Measurements from ENCODE around the gene ADA. TPM values are rescaled to one million over a fixed set of nuclear protein-coding genes. Genes with fewer than 3 reads are reported as not detected.

ADA gene
- total RNA-seq, 2 experiments from 2014 or later = 67.0 to 142 TPM

GRCh38 chr20:44695674-44696300 lies 44.3 kb upstream of the ADA start:
- Histone ChIP-seq H3K4me3 (ENCODE audit: low read depth, low read length, poor library complexity, severe bottlenecking) (no peak overlapping the region), H4K20me1 (ENCODE audit: insufficient read depth, low read length) (no peaks in the 10 kb centered on the region), H2AFZ (ENCODE audit: low read length) (no peak overlapping the region), H3K9me2 (ENCODE audit: insufficient read depth, low read length) (no peaks in the 10 kb centered on the region), H3K4me2 (ENCODE audit: low read length) (no peak overlapping the region), H3K4me1 (ENCODE audit: insufficient read depth, low read length, poor library complexity, severe bottlenecking) (peaks cover 11% of the 10 kb centered on the region), H3K27ac (ENCODE audit: low read depth, low read length, poor library complexity, severe bottlenecking) (no peak overlapping the region), H3K9me3 (ENCODE audit: low read length) (peaks cover 7% of the 10 kb centered on the region; the same call in 1 of the 2 replicates), H3K79me2 (ENCODE audit: insufficient read depth, low read depth, low read length) (no peaks in the 10 kb centered on the region), H3K36me3 (ENCODE audit: insufficient read depth, low read length) (no peaks in the 10 kb centered on the region; the same call in 1 of the 2 replicates)
- intact Hi-C loops (cut with micrococcal nuclease; ENCODE audit: unreplicated experiment) = no loop called here
- ChIA-PET POLR2A (interaction anchor here (0.6 to 0.8 kb wide), 2 partner anchors 10 to 14 kb away, joined by 3 to 7 read pairs; no protein-coding TSS in a partner anchor), CTCF (ENCODE audit: unreplicated experiment) (no interaction called here)
- TF ChIP-seq EZH2phosphoT487 (IDR thresholded peaks at IDR 0.05; ENCODE audit: borderline replicate concordance, low read depth, low read length) = no peak
- TF ChIP-seq CTCF (conservative IDR thresholded peaks at IDR 0.05; ENCODE audit: low read length) = no peak
- BruUV-seq (replicated peaks) = no TSS peak
- no peak for DNase-seq (ENCODE audit: low spot score)

- CTCF ChIA-PET (ENCODE audit: unreplicated experiment) = no interaction called here
- Histone ChIP-seq H3K9me2 (ENCODE audit: insufficient read depth, low read length) (no peaks in the 10 kb centered on the region), H3K4me2 (ENCODE audit: low read length) (no peak overlapping the region)
These were observed 43.8 kb upstream of the ADA start for GRCh38 chr20:44695295-44695673.

More at GRCh38 chr20:44695295-44695673, 43.8 kb upstream of the ADA start:
- intact Hi-C loops (cut with micrococcal nuclease; ENCODE audit: unreplicated experiment) = no loop called here
- no peak overlapping the region for H2AFZ ChIP-seq (ENCODE audit: low read length)
- H3K79me2 ChIP-seq (ENCODE audit: insufficient read depth, low read depth, low read length) = no peaks in the 10 kb centered on the region
- no peak for TF ChIP-seq CTCF (conservative IDR thresholded peaks at IDR 0.05; ENCODE audit: low read length)
- no peak for TF ChIP-seq EZH2phosphoT487 (IDR thresholded peaks at IDR 0.05; ENCODE audit: borderline replicate concordance, low read depth, low read length)
- no peaks in the 10 kb centered on the region for H4K20me1 ChIP-seq (ENCODE audit: insufficient read depth, low read length)
- DNase-seq (ENCODE audit: low spot score) = no peak
- H3K4me3 ChIP-seq (ENCODE audit: low read depth, low read length, poor library complexity, severe bottlenecking) = no peak overlapping the region
- H3K9me3 ChIP-seq (ENCODE audit: low read length) = peaks cover 7% of the 10 kb centered on the region; the same call in 1 of the 2 replicates
- POLR2A ChIA-PET = interaction anchor here (0.5 kb wide), 1 partner anchor 109 kb away, joined by 3 read pairs; no protein-coding TSS in a partner anchor
- no peaks in the 10 kb centered on the region; the same call in 1 of the 2 replicates for H3K36me3 ChIP-seq (ENCODE audit: insufficient read depth, low read length)
- no peak overlapping the region for H3K27ac ChIP-seq (ENCODE audit: low read depth, low read length, poor library complexity, severe bottlenecking)
- BruUV-seq (replicated peaks) = no TSS peak
- H3K4me1 ChIP-seq (ENCODE audit: insufficient read depth, low read length, poor library complexity, severe bottlenecking) = peaks cover 11% of the 10 kb centered on the region

Data from OCI-LY7 (cell line).